ENCODE results near the gene AAMDC. TPM values are rescaled to one million over a fixed set of nuclear protein-coding genes. Genes with fewer than 3 reads are reported as not detected.
"Not testable (repeated sequence)": the region's sequence is repeated elsewhere in the genome, so short reads cannot be mapped to it uniquely, and the experiment has no call there.

Gene AAMDC
- total and polyA plus RNA-seq, 2 of the 13 experiments (the other 11 are each of a cell fraction or from before 2014, with no cell fraction given) = 18.1 to 35.6 TPM

- peak; percentile 80 for TF ChIP-seq PAXIP1 (CRISPR knock-in tag; conservative IDR thresholded peaks at IDR 0.05)
- TF ChIP-seq AHDC1 (CRISPR knock-in tag; IDR thresholded peaks at IDR 0.05; ENCODE audit: borderline replicate concordance) = peak; percentile 73; the same call in 1 of the 2 replicates
- TF ChIP-seq HOMEZ (CRISPR knock-in tag; IDR thresholded peaks at IDR 0.05; ENCODE audit: low read depth) = peak; percentile 56; the same call in 1 of the 2 replicates
- peak; percentile 93 for TF ChIP-seq IKZF5 (CRISPR knock-in tag; IDR thresholded peaks at IDR 0.05)
- TF ChIP-seq ZNF556 (CRISPR knock-in tag; IDR thresholded peaks at IDR 0.05; ENCODE audit: borderline replicate concordance) = peak; percentile 66; the same call in 1 of the 2 replicates
- peak; percentile 87 for TF ChIP-seq ZNF614 (CRISPR knock-in tag; IDR thresholded peaks at IDR 0.05; ENCODE audit: borderline replicate concordance)
- TF ChIP-seq GFI1 (CRISPR knock-in tag; IDR thresholded peaks at IDR 0.05; ENCODE audit: borderline replicate concordance) = peak; percentile 47; the same call in 1 of the 2 replicates
- TF ChIP-seq ZNF7 (CRISPR knock-in tag; IDR thresholded peaks at IDR 0.05) = 0 out of 2 replicates have a peak, but pooled peaks have one; percentile 60
- peak; percentile 26; the same call in 1 of the 2 replicates for TF ChIP-seq CREM (IDR thresholded peaks at IDR 0.05)
- TF ChIP-seq CREM (CRISPR knock-in tag; IDR thresholded peaks at IDR 0.05) = not testable (repeated sequence)
- TF ChIP-seq MED1 (CRISPR knock-in tag; IDR thresholded peaks at IDR 0.05) = peak; percentile 75
- peak; percentile 41; the same call in 1 of the 2 replicates for TF ChIP-seq ZNF331 (CRISPR knock-in tag; IDR thresholded peaks at IDR 0.05)
- TF ChIP-seq TBX2 (CRISPR knock-in tag; IDR thresholded peaks at IDR 0.05; ENCODE audit: borderline replicate concordance) = peak; percentile 69; the same call in 1 of the 2 replicates
- peak; percentile 66 for TF ChIP-seq FOXK2 (IDR thresholded peaks at IDR 0.05)
Observed at GRCh38 chr11:77914307-77914791, 93.4 kb downstream of the AAMDC start (continued).
